Spleen (tissue), 7 donors: ENCODE results near the gene FAM20C.

Experiments used
- CTCF ChIP-seq, 11 experiments: fragments of 200-600 bp in 7 of 11; fragments of 450-650 bp in 4 of 11; sonication (generic) in 4 of 11; IDR thresholded peaks in 8 of 11; conservative IDR thresholded peaks in 3 of 11; 1 replicate in 7 of 11; 2 replicates in 4 of 11; pipeline versions ENCODE4 v1.4.0 to v1.8.0; 2016 to 2021; ENCODE audit warnings: antibody characterized with exemption in 11 of 11, inconsistent platforms in 4 of 11, mild to moderate bottlenecking in 1 of 11
- POLR2A ChIP-seq, 3 donors: fragments of 450-650 bp; IDR thresholded peaks; one replicate each; pipeline ENCODE4 v1.5.1; 2017; ENCODE audit warnings: antibody characterized with exemption in 3 of 3, mild to moderate bottlenecking in 1 of 3
- donor health status: DM: no; HTN: no; CAD: no; lungs with moderate emphysema.
- donor health status: DM: no; HTN: no; CAD: no.
- donor health status: DM: no; HTN: no; CAD: no.

- no peak for TF ChIP-seq POLR2A (IDR thresholded peaks at IDR 0.05)
- TF ChIP-seq CTCF (IDR thresholded peaks at IDR 0.05 in 8 of 11, conservative IDR thresholded peaks at IDR 0.05 in 3 of 11): no peak
Measured at GRCh38 chr7:183496-184292, 8.7 kb upstream of the FAM20C start.
